Stimulated activated CD4-positive, alpha-beta T cell treated with anti-CD3 and anti-CD28 coated beads, Interleukin-4, amount 100 ng/mL, for 24 hours (primary cell): ENCODE data around the gene PER2.
A peak's percentile ranks its signal among the peaks of the same experiment; 100 is the strongest.
"Not testable (repeated sequence)": the region's sequence is repeated elsewhere in the genome, so short reads cannot be mapped to it uniquely, and the experiment has no call there.

Source experiments
- DNase-seq: peaks from one replicate; pipeline ENCODE4 v3.0.0-alpha.2; 2020

Gene PER2

GRCh38 chr2:238310721-238311120 lies 22.3 kb upstream of the PER2 start:
- DNase-seq = not testable (repeated sequence)

- no peak for DNase-seq
Observed at GRCh38 chr2:238308177-238308576, 19.8 kb upstream of the PER2 start.

GRCh38 chr2:238306672-238306998 lies 18.2 kb upstream of the PER2 start:
- DNase-seq = no peak

GRCh38 chr2:238305965-238306671 lies 17.7 kb upstream of the PER2 start:
- DNase-seq = no peak

- no peak for DNase-seq
Observed at GRCh38 chr2:238305092-238305862, 16.9 kb upstream of the PER2 start.

GRCh38 chr2:238304116-238304515 lies 15.7 kb upstream of the PER2 start:
- no peak for DNase-seq

GRCh38 chr2:238302751-238303150 lies 14.3 kb upstream of the PER2 start:
- no peak for DNase-seq

- DNase-seq = no peak
Observed at GRCh38 chr2:238302087-238302486, 13.7 kb upstream of the PER2 start.

GRCh38 chr2:238299803-238300202 lies 11.4 kb upstream of the PER2 start:
- no peak for DNase-seq

GRCh38 chr2:238296638-238297457 lies 8.4 kb upstream of the PER2 start:
- DNase-seq = no peak

GRCh38 chr2:238295144-238296112 lies 7.0 kb upstream of the PER2 start:
- DNase-seq = no peak

- no peak for DNase-seq
Observed at GRCh38 chr2:238294393-238295143, 6.2 kb upstream of the PER2 start.

GRCh38 chr2:238294046-238294392 lies 5.6 kb upstream of the PER2 start:
- DNase-seq = no peak

GRCh38 chr2:238291550-238292281 lies 3.3 kb upstream of the PER2 start:
- DNase-seq = no peak

GRCh38 chr2:238290715-238291549 lies 2.5 kb upstream of the PER2 start:
- DNase-seq = no peak

- DNase-seq = no peak
Observed at GRCh38 chr2:238290091-238290509, 1.7 kb upstream of the PER2 start.

GRCh38 chr2:238289574-238289973 lies 1.2 kb upstream of the PER2 start:
- no peak for DNase-seq

- peak; percentile 97 for DNase-seq
Observed at GRCh38 chr2:238288650-238289573, 502 bp upstream of the PER2 start.
